Kidney epithelial cell (primary cell): ENCODE results near the gene R3HDM4. TPM values are rescaled to one million over a fixed set of nuclear protein-coding genes. Genes with fewer than 3 reads are reported as not detected.

Source experiments
- DNase-seq: peaks from one replicate; pipeline ENCODE4 v3.0.0-alpha.2; 2010; ENCODE audit warnings: low read depth
- H3K27me3 ChIP-seq: 2 replicates; pipeline ENCODE4 v1.6.0; 2011; ENCODE audit warnings: low read length; ENCODE audit not compliant: control insufficient read depth, insufficient read depth
- H3K36me3 ChIP-seq: 2 replicates; pipeline ENCODE4 v1.5.1; 2011; ENCODE audit warnings: low read length; ENCODE audit not compliant: control insufficient read depth, insufficient read depth
- H3K4me3 ChIP-seq: 2 replicates; pipeline ENCODE4 v1.5.1; 2011; ENCODE audit warnings: low read depth, mild to moderate bottlenecking, control low read depth, low read length
- CTCF ChIP-seq: IDR thresholded peaks from 2 replicates; pipeline ENCODE4 v1.5.1; 2011; ENCODE audit warnings: mild to moderate bottlenecking, moderate library complexity, low read length, control low read depth, inconsistent platforms; ENCODE audit not compliant: insufficient read depth, poor library complexity, severe bottlenecking
- total RNA-seq: library from RNA; depleted of rRNA; stranded (reverse); fragments of >200 nt; gene quantifications from 2 replicates; pipeline ENCODE4 v1.2.3, GENCODE V29; 2015

Gene R3HDM4
- total RNA-seq, 1 donor from 2014 or later, result 61.5 TPM

GRCh38 chr19:956766-957440, 43.9 kb upstream of the R3HDM4 start:
- Histone ChIP-seq H3K4me3 (no peak overlapping the region), H3K27me3 (no peaks in the 10 kb centered on the region), H3K36me3 (no peaks in the 10 kb centered on the region)
- no peak for TF ChIP-seq CTCF
- no peak for DNase-seq

GRCh38 chr19:955803-956765, 43.1 kb upstream of the R3HDM4 start:
- H3K27me3 ChIP-seq, result no peaks in the 10 kb centered on the region
- no peak overlapping the region for H3K4me3 ChIP-seq
- H3K36me3 ChIP-seq, result no peaks in the 10 kb centered on the region
- DNase-seq, result no peak
- no peak for TF ChIP-seq CTCF

- no peak for TF ChIP-seq CTCF
- H3K4me3 ChIP-seq, result no peak overlapping the region
- H3K27me3 ChIP-seq, result no peaks in the 10 kb centered on the region
- DNase-seq, result no peak
- no peaks in the 10 kb centered on the region for H3K36me3 ChIP-seq
Measured at GRCh38 chr19:954672-955494, 41.9 kb upstream of the R3HDM4 start.

DNA sequence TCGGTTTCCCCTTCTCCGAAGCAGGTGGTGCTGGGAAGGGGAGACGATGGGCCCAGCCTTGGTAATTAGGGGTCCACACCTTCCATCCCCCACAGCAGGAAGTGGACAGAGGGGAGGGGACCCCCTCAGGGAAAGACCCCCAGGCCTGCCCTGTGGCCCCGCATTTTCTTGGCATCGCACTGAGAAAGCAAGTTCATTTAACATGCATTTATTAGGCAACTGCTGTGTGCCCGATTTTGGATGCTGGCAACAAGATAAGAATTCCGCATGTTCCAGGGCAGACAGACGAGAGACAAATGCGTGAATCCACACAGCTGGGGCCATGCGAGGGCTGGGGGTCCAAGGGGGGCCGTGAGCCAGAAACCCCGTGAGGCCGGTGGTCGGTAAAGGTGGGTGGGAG, 41.3 kb upstream of the R3HDM4 start:
- Histone ChIP-seq H3K36me3 (no peaks in the 10 kb centered on the region), H3K27me3 (no peaks in the 10 kb centered on the region), H3K4me3 (no peak overlapping the region)
- no peak for TF ChIP-seq CTCF
- DNase-seq, result no peak

DNA sequence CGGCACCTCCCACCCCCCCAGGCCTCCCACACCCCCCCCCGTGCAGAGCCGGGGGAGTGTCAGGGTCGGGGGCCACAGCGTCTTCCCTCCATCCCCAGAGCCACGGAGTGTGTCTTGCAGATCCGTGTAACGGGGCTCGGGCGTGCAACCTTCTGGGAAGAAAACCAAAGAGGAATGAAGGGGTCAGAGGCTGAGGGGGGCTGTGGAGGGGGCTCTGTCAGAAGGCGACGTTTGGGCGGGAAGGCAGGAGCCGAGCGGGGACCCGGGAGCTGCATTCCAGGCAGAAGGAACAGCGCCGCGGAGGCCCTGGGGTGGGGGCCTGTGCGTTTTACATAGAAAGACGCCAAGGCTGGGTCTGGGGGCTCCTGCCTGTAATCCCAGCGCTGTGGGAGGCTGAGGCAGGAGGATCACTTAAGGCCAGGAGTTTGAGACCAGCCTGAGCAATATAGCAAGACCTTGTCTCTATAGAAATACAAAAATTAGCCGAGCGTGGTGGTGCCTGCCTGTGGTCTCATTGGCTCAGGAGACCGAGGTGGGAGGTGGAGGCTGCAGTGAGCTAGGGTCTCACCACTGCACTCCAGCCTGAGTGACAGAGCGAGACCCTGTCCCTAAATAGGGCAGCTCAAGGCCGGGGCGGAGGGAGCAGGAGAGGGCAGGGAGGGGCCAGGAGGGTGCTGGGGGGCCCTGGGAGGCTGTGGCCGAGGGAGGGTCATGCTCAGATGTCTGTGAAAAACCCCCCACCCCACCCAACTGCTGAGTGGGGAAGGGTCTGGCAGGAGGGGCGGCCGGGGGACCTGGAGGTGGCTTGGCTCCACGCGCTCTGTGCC, 40.6 kb upstream of the R3HDM4 start:
- no peak for TF ChIP-seq CTCF
- H3K4me3 ChIP-seq, result no peak overlapping the region
- no peaks in the 10 kb centered on the region for H3K27me3 ChIP-seq
- DNase-seq, result no peak
- H3K36me3 ChIP-seq, result no peaks in the 10 kb centered on the region
